Measurements from ENCODE around the gene SHISAL2A.

SHISAL2A gene

DNA sequence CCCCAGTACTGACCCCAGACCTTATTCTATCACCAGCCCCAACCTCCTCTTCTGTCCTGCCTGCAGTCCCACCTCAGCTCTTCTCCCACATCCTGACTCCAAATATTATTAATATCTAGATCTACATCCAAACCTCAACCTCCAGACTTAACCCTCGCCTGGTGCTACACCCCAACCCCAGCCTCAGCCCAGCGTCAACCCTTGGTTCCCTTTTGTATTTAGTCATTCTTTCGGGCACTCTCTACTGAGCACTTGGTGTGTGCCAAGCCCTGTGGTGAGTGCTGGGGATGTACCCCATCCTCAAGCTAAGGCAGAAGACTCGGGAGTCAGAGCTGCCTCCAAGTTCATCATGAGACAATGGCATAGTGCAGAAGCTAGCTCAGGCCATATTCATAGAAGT is 1.1 kb downstream of the SHISAL2A start:
- no peak overlapping the region for H3K9ac ChIP-seq (ENCODE audit: low read length)
- no peak overlapping the region for H2BK5ac ChIP-seq (ENCODE audit: low read depth, low read length, poor library complexity)
- peaks cover 6% of the 10 kb centered on the region for H3K27me3 ChIP-seq (ENCODE audit: insufficient read depth, low read length)
- H3K9me3 ChIP-seq (ENCODE audit: insufficient read depth, low read depth, low read length), result peaks cover 10% of the 10 kb centered on the region
- no peak overlapping the region for H3K27ac ChIP-seq (ENCODE audit: low read depth, low read length)
- peaks cover 23 to 35% of the 10 kb centered on the region in 2 experiments for H3K4me1 ChIP-seq (ENCODE audit: control insufficient read depth in 1 of 2, insufficient read depth in 2 of 2, low read length in 2 of 2)
- H3K79me2 ChIP-seq (ENCODE audit: control insufficient read depth, insufficient read depth, low read length, poor library complexity), result peaks cover 2% of the 10 kb centered on the region
- no peak overlapping the region for H3K4me2 ChIP-seq (ENCODE audit: low read length)
- no peak overlapping the region for H2BK120ac ChIP-seq (ENCODE audit: insufficient read depth, low read length, poor library complexity)
- no peak overlapping the region for H3K4ac ChIP-seq (ENCODE audit: low read depth, low read length)
- no peak overlapping the region for H3K14ac ChIP-seq (ENCODE audit: low read length)
- peaks cover 8% of the 10 kb centered on the region for H3K79me1 ChIP-seq (ENCODE audit: low read length)
- H2AK5ac ChIP-seq (ENCODE audit: low read length), result no peak overlapping the region
- DNase-seq, result no peak
- H3K18ac ChIP-seq (ENCODE audit: low read length), result no peak overlapping the region
- no peak overlapping the region for H3K23ac ChIP-seq (ENCODE audit: low read length)
- no peak overlapping the region for H4K12ac ChIP-seq (ENCODE audit: low read depth, low read length)
- no peak overlapping the region for H4K91ac ChIP-seq (ENCODE audit: low read depth, low read length)
- H2AFZ ChIP-seq (ENCODE audit: insufficient read depth, low read length, poor library complexity), result no peak overlapping the region
- no CpG with 5 or more reads among the region's 4 CpGs for WGBS (ENCODE audit: extremely low coverage, insufficient coverage, insufficient read length)
- H2BK12ac ChIP-seq (ENCODE audit: low read length), result no peak overlapping the region
- H3K4me3 ChIP-seq (ENCODE audit: low read depth, low read length), result no peak overlapping the region
- no peak overlapping the region for H4K8ac ChIP-seq (ENCODE audit: low read depth, low read length)
- no peaks in the 10 kb centered on the region for H3K36me3 ChIP-seq (ENCODE audit: control insufficient read depth in 1 of 2, insufficient read depth in 2 of 2, low read length in 2 of 2)

GRCh38 chr1:52635321-52636089 is 2.5 kb downstream of the SHISAL2A start:
- H3K4me2 ChIP-seq (ENCODE audit: low read length), result no peak overlapping the region
- no peak overlapping the region for H2AK5ac ChIP-seq (ENCODE audit: low read length)
- peaks cover 2% of the 10 kb centered on the region for H3K79me2 ChIP-seq (ENCODE audit: control insufficient read depth, insufficient read depth, low read length, poor library complexity)
- H3K9ac ChIP-seq (ENCODE audit: low read length), result no peak overlapping the region
- no peaks in the 10 kb centered on the region for H3K36me3 ChIP-seq (ENCODE audit: control insufficient read depth in 1 of 2, insufficient read depth in 2 of 2, low read length in 2 of 2)
- no peak overlapping the region for H3K4ac ChIP-seq (ENCODE audit: low read depth, low read length)
- H3K9me3 ChIP-seq (ENCODE audit: insufficient read depth, low read depth, low read length), result peaks cover 10% of the 10 kb centered on the region
- H3K27me3 ChIP-seq (ENCODE audit: insufficient read depth, low read length), result peaks cover 6% of the 10 kb centered on the region
- peaks cover 8% of the 10 kb centered on the region for H3K79me1 ChIP-seq (ENCODE audit: low read length)
- no CpG with 5 or more reads among the region's 4 CpGs for WGBS (ENCODE audit: extremely low coverage, insufficient coverage, insufficient read length)
- no peak overlapping the region for H3K27ac ChIP-seq (ENCODE audit: low read depth, low read length)
- peaks cover 23 to 35% of the 10 kb centered on the region in 2 experiments for H3K4me1 ChIP-seq (ENCODE audit: control insufficient read depth in 1 of 2, insufficient read depth in 2 of 2, low read length in 2 of 2)
- H4K12ac ChIP-seq (ENCODE audit: low read depth, low read length), result no peak overlapping the region
- DNase-seq, result peak in 1 of 2 donors; percentile 21
- no peak overlapping the region for H3K14ac ChIP-seq (ENCODE audit: low read length)
- H2AFZ ChIP-seq (ENCODE audit: insufficient read depth, low read length, poor library complexity), result no peak overlapping the region
- no peak overlapping the region for H4K91ac ChIP-seq (ENCODE audit: low read depth, low read length)
- no peak overlapping the region for H2BK5ac ChIP-seq (ENCODE audit: low read depth, low read length, poor library complexity)
- no peak overlapping the region for H2BK12ac ChIP-seq (ENCODE audit: low read length)
- no peak overlapping the region for H3K23ac ChIP-seq (ENCODE audit: low read length)
- H3K4me3 ChIP-seq (ENCODE audit: low read depth, low read length), result no peak overlapping the region
- H3K18ac ChIP-seq (ENCODE audit: low read length), result no peak overlapping the region
- H2BK120ac ChIP-seq (ENCODE audit: insufficient read depth, low read length, poor library complexity), result no peak overlapping the region
- H4K8ac ChIP-seq (ENCODE audit: low read depth, low read length), result no peak overlapping the region

DNA sequence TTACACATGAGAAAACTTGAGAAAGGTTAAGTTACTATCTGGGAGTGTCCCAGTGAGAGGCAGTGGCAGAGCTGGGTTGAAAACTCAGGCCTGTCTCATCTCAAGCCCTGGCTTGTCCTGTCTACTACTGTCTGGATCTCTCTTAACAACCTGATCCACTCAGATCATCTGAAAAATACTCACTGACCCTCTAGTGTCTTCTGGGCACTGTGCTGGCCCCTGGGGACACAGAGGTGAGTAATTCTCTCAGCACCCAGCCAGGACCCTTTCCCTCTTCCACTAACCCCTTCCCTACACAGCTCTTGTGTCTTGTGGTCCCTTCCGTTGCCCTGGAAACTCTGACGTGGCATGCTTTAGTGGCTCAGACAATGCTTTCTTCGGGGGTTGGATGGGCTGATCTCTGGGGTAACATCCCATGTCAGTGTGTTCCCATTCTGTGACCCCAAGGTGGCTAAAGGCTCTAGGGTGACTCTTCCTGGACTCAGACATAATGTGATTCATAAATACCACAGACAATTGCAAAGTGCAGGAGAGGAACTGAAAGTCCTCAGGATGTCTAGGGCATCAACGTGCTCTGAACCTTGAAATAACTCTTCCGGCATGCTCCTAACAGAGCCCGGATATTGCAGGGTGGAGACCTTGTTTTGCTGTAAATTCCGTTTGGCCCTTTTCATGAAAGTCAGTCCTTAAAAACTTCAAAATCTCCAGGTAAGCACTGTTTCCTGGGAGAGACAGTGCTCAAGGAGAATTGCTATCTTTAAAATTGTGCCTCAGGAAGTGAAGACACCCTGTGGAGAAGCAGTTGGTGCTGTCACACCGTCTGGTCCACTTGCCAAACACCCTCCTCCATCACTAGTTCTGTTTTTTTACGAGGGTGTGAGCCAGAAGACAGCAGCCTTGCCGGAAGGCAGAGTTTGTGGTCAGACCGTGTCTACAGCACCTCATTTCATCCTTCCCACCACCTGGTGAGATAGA is 4.0 kb downstream of the SHISAL2A start:
- H3K79me1 ChIP-seq (ENCODE audit: low read length), result peaks cover 8% of the 10 kb centered on the region
- no peak overlapping the region for H4K12ac ChIP-seq (ENCODE audit: low read depth, low read length)
- H2AK5ac ChIP-seq (ENCODE audit: low read length), result no peak overlapping the region
- peaks cover 6% of the 10 kb centered on the region for H3K27me3 ChIP-seq (ENCODE audit: insufficient read depth, low read length)
- H4K91ac ChIP-seq (ENCODE audit: low read depth, low read length), result peak overlapping the region; percentile 9
- H3K4me3 ChIP-seq (ENCODE audit: low read depth, low read length), result no peak overlapping the region
- WGBS (ENCODE audit: extremely low coverage, insufficient coverage, insufficient read length), result no CpG with 5 or more reads among the region's 11 CpGs
- H3K18ac ChIP-seq (ENCODE audit: low read length), result peak overlapping the region; percentile 25
- H3K79me2 ChIP-seq (ENCODE audit: control insufficient read depth, insufficient read depth, low read length, poor library complexity), result peaks cover 2% of the 10 kb centered on the region
- H3K9ac ChIP-seq (ENCODE audit: low read length), result no peak overlapping the region
- no peak overlapping the region for H3K4me2 ChIP-seq (ENCODE audit: low read length)
- H3K4me1 ChIP-seq (ENCODE audit: control insufficient read depth in 1 of 2, insufficient read depth in 2 of 2, low read length in 2 of 2), result peaks cover 19 to 29% of the 10 kb centered on the region in 2 experiments
- H2AFZ ChIP-seq (ENCODE audit: insufficient read depth, low read length, poor library complexity), result no peak overlapping the region
- H2BK12ac ChIP-seq (ENCODE audit: low read length), result peak overlapping the region; percentile 67
- H3K4ac ChIP-seq (ENCODE audit: low read depth, low read length), result no peak overlapping the region
- H2BK5ac ChIP-seq (ENCODE audit: low read depth, low read length, poor library complexity), result no peak overlapping the region
- peak overlapping the region; percentile 21 for H3K14ac ChIP-seq (ENCODE audit: low read length)
- peak in 1 of 2 donors; percentile 14 for DNase-seq
- H3K23ac ChIP-seq (ENCODE audit: low read length), result no peak overlapping the region
- H3K36me3 ChIP-seq (ENCODE audit: control insufficient read depth in 1 of 2, insufficient read depth in 2 of 2, low read length in 2 of 2), result no peaks in the 10 kb centered on the region
- H4K8ac ChIP-seq (ENCODE audit: low read depth, low read length), result peak overlapping the region; percentile 67
- peak overlapping the region; percentile 30 for H3K27ac ChIP-seq (ENCODE audit: low read depth, low read length)
- peak overlapping the region; percentile 68 for H2BK120ac ChIP-seq (ENCODE audit: insufficient read depth, low read length, poor library complexity)
- H3K9me3 ChIP-seq (ENCODE audit: insufficient read depth, low read depth, low read length), result peaks cover 10% of the 10 kb centered on the region

DNA sequence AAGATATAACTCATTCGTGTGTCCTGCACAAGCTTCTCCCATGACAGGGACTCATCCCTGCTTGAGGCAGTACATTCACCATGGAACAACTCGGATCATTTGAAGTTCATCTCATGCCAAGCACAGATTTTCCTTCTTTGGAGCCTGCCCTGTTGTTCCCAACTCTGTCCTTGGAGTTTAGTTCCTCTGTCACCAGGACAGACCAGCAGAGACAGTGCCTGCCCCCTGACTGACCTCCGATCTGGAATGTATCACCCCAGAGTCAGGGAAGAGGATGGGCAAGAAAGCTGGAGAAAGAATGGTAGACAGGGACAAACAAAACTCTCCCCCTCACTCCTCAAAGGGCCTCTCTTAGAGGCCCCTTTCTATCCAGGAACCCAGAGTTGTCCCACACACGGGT is 5.0 kb downstream of the SHISAL2A start:
- Histone ChIP-seq H3K27ac (ENCODE audit: low read depth, low read length) (no peak overlapping the region), H3K4me3 (ENCODE audit: low read depth, low read length) (no peak overlapping the region), H4K12ac (ENCODE audit: low read depth, low read length) (no peak overlapping the region), H3K36me3 (ENCODE audit: control insufficient read depth in 1 of 2, insufficient read depth in 2 of 2, low read length in 2 of 2) (no peaks in the 10 kb centered on the region), H4K91ac (ENCODE audit: low read depth, low read length) (peak overlapping the region; percentile 10), H3K9me3 (ENCODE audit: insufficient read depth, low read depth, low read length) (peaks cover 7% of the 10 kb centered on the region), H3K4me1 (ENCODE audit: control insufficient read depth in 1 of 2, insufficient read depth in 2 of 2, low read length in 2 of 2) (peaks cover 13 to 19% of the 10 kb centered on the region in 2 experiments), H3K79me1 (ENCODE audit: low read length) (peaks cover 6% of the 10 kb centered on the region), H3K23ac (ENCODE audit: low read length) (no peak overlapping the region), H2AFZ (ENCODE audit: insufficient read depth, low read length, poor library complexity) (no peak overlapping the region), H3K79me2 (ENCODE audit: control insufficient read depth, insufficient read depth, low read length, poor library complexity) (peaks cover 2% of the 10 kb centered on the region), H3K18ac (ENCODE audit: low read length) (no peak overlapping the region), H3K4ac (ENCODE audit: low read depth, low read length) (no peak overlapping the region), H2BK5ac (ENCODE audit: low read depth, low read length, poor library complexity) (no peak overlapping the region), H2BK12ac (ENCODE audit: low read length) (no peak overlapping the region), H2BK120ac (ENCODE audit: insufficient read depth, low read length, poor library complexity) (no peak overlapping the region), H3K9ac (ENCODE audit: low read length) (no peak overlapping the region), H2AK5ac (ENCODE audit: low read length) (no peak overlapping the region), H4K8ac (ENCODE audit: low read depth, low read length) (no peak overlapping the region), H3K14ac (ENCODE audit: low read length) (no peak overlapping the region), H3K27me3 (ENCODE audit: insufficient read depth, low read length) (peaks cover 6% of the 10 kb centered on the region), H3K4me2 (ENCODE audit: low read length) (no peak overlapping the region)
- no peak for DNase-seq
- WGBS (ENCODE audit: extremely low coverage, insufficient coverage, insufficient read length), result no CpG with 5 or more reads among the region's 4 CpGs
